AG10803 (cell line): Measurements from ENCODE around the gene CLEC17A.
"Not testable (repeated sequence)": the region's sequence is repeated elsewhere in the genome, so short reads cannot be mapped to it uniquely, and the experiment has no call there.

Experiments
- DNase-seq: peaks from one replicate; pipeline ENCODE4 v3.0.0; 2010; ENCODE audit warnings: low read depth
- H3K4me3 ChIP-seq: 2 replicates; pipeline ENCODE4 v1.5.1; 2011; ENCODE audit warnings: mild to moderate bottlenecking, low read length, control low read depth
- TF ChIP-seq, protein P1 (sequence below): conservative IDR thresholded peaks from 2 replicates; pipeline ENCODE4 v1.5.1; 2011; ENCODE audit warnings: mild to moderate bottlenecking, low read length, control low read depth, inconsistent platforms

Gene CLEC17A

DNA sequence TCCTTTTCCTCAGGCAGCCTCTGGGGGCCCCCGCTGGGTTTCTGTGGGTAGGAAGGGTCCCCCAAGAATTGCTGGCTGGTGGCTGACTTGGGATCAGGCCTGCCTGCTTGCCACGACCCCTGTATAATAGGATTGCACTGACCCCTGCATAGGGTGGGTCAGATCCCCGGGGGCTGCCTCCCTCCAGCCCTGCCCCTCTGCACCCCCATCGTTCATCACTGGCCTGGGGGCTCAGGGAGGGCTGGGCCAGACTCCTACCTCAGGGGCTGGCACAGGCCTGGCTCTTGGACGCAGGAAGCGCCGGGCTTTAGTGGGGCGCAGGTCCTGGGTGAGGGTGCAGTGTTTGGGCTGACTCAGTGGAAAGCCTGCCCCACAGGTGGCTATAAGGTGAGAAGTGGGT lies 21.6 kb upstream of the CLEC17A start:
- TF ChIP-seq, protein P1, sequence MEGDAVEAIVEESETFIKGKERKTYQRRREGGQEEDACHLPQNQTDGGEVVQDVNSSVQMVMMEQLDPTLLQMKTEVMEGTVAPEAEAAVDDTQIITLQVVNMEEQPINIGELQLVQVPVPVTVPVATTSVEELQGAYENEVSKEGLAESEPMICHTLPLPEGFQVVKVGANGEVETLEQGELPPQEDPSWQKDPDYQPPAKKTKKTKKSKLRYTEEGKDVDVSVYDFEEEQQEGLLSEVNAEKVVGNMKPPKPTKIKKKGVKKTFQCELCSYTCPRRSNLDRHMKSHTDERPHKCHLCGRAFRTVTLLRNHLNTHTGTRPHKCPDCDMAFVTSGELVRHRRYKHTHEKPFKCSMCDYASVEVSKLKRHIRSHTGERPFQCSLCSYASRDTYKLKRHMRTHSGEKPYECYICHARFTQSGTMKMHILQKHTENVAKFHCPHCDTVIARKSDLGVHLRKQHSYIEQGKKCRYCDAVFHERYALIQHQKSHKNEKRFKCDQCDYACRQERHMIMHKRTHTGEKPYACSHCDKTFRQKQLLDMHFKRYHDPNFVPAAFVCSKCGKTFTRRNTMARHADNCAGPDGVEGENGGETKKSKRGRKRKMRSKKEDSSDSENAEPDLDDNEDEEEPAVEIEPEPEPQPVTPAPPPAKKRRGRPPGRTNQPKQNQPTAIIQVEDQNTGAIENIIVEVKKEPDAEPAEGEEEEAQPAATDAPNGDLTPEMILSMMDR, result no peak
- no peak overlapping the region for H3K4me3 ChIP-seq
- no peak for DNase-seq

DNA sequence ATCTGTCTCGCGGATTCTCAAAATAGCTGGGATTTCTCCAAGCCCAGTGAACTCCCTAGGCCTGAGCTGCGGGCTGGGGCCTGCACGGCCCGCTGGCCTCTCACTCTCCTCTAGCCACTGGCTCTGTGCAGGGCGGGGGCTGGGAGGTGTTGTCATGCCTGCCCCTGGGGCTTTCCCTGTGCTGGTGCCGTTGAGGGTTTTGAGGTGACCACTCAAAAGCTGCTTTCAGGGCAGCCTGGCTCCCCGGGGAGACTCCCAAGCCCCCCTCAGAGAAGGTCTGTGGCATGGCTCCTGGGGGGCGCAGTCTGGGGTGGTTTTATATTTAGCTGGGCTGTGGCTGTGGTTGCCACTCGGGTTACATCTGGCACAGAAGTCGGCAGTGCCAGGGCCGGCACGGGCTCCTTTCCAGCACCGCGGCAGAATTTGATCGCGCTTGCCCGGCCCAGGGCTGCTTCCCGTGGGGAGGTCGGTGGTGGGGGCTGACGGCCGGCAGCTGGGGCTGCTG lies 21.0 kb upstream of the CLEC17A start:
- TF ChIP-seq, protein P1, result no peak

DNA sequence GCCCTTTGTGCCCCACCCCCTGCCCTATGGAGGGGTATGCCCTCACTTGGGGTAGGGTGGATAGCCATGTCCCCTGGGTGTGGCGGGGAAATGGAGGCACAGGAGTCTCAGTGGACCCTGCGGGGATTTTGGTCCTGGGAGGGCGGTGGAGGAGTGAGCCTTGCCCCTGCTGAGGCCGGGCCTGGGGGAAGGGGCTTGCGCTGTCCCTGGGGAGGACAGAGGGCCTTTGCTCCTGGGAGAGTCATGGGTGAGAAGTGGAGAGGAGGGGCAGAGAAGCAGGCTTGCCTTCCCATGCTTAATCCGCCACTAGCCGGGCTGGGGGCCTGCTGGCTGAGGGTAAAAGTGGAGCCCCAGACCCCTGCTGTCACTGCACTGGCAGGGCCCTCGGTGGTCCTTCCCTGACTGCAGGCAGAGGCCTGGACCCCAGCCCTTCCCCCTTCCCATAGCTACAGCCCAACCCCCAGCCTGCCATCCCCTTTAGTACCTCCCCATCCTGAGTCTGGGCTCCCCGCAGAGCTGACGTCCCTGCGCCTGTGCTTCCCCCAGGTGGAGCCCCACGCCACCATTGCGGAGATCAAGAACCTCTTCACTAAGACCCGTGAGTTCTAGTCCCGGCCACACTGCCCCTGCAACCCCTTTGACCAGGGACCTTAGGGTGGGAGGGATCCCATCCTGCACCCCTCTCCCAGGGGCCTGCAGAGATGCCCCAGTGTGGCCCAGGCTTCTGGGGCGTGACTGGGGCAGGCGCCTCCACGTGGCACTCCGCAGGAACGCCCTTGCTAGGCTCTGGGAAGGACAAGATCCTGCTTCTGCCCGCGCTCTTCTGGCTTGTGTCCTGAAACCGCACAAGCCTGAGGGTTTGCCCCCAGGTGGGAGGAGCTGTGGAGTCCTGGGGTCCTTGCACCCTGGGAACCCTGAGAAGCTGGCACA lies 20.0 kb upstream of the CLEC17A start:
- TF ChIP-seq, protein P1, result no peak
- DNase-seq, result no peak
- no peak overlapping the region for H3K4me3 ChIP-seq

More for the DNA sequence above, 21.0 kb upstream of the CLEC17A start:
- H3K4me3 ChIP-seq, result no peak overlapping the region
- no peak for DNase-seq

DNA sequence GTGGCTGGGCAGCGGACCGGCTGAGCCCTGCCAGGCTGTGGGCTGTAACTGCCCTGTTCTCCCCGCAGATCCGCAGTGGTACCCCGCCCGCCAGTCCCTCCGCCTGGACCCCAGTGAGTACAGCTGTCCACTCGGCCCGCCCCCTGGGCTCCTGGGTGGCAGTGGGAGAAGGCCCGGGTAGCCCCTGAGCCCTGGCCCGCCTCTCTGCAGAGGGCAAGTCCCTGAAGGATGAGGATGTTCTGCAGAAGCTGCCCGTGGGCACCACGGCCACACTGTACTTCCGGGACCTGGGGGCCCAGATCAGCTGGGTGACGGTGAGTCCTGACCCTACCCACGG lies 19.3 kb upstream of the CLEC17A start:
- H3K4me3 ChIP-seq, result no peak overlapping the region
- TF ChIP-seq, protein P1, result no peak
- no peak for DNase-seq

DNA sequence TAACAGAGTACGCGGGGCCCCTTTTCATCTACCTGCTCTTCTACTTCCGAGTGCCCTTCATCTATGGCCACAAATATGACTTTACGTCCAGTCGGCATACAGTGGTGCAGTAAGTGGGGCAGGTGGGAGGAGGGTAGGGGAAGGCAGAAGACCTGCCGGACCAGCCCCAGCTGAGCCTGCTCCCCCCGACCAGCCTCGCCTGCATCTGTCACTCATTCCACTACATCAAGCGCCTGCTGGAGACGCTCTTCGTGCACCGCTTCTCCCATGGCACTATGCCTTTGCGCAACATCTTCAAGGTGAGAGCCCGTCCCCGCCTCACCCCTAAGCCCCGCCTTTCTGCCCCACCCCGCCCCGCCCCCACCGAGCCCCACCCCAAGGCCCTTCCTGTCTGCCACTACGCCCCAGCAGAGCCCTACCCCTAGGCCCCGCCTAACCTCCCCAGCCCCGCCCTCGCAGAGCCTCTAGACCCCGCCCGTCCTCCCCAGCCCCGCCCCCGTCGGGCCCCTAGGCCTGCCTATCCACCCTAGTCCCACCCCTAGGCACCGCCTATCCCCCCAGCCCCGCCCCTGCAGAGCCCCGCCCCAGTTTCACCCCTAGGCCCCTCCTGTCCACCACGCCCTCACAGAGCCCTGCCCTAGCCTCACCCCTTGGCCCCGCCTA lies 18.8 kb upstream of the CLEC17A start:
- H3K4me3 ChIP-seq, result no peak overlapping the region
- no peak for DNase-seq
- TF ChIP-seq, protein P1, result no peak

DNA sequence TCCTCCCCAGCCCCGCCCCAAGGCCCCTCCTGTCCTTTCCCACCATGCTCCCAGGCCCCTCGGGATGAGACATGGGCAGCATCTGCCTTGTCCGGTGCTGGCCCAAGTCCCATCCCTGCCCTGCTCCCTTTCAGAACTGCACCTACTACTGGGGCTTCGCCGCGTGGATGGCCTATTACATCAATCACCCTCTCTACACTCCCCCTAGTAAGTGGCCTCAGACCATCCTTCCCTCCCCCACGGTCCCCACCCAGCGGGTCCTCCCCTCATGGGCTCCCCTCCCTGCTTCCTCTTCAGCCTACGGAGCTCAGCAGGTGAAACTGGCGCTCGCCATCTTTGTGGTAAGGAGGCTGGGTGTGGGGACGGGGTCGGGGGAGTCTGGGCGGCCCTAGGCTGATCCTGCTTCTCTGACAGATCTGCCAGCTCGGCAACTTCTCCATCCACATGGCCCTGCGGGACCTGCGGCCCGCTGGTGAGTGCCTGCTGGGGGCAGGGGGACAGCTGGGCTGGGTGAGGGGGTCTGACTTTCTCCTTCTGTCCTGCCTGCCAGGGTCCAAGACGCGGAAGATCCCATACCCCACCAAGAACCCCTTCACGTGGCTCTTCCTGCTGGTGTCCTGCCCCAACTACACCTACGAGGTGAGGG lies 18.1 kb upstream of the CLEC17A start:
- not testable (repeated sequence) for H3K4me3 ChIP-seq, DNase-seq

DNA sequence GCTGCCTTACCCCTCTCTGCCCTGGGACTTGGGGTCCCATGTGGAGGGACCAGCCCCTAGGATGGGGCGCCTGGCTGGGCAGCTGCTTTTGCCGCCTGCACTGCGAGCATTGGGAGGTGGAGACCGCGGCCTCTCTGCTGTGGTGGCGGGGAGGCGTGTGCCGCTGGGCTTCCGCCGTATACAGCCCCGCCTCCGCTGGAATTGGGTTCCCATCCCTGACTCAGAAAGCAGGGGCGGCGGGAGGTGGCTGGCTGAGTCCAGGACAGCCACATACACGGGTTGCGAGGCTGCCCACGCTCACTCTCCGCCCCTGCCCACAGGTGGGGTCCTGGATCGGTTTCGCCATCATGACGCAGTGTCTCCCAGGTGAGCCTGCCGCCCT lies 17.6 kb upstream of the CLEC17A start:
- TF ChIP-seq, protein P1, result no peak
- no peak overlapping the region for H3K4me3 ChIP-seq
- no peak for DNase-seq
